Fibroblast of pulmonary artery (primary cell): Measurements from ENCODE around the gene SPHK1.

Experiments
- DNase-seq: peaks from one replicate; pipeline ENCODE4 v3.0.0-alpha.2; 2010; ENCODE audit warnings: low read depth
- H3K4me3 ChIP-seq: replicated peaks from 2 replicates; pipeline ENCODE4 v1.5.1; 2011; ENCODE audit warnings: low read depth, mild to moderate bottlenecking, control low read depth, low read length, moderate library complexity
- CTCF ChIP-seq: IDR thresholded peaks from 2 replicates; pipeline ENCODE4 v1.5.1; 2011; ENCODE audit warnings: mild to moderate bottlenecking, control low read depth, low read length, inconsistent platforms; ENCODE audit errors: missing control alignments

Gene SPHK1

DNA sequence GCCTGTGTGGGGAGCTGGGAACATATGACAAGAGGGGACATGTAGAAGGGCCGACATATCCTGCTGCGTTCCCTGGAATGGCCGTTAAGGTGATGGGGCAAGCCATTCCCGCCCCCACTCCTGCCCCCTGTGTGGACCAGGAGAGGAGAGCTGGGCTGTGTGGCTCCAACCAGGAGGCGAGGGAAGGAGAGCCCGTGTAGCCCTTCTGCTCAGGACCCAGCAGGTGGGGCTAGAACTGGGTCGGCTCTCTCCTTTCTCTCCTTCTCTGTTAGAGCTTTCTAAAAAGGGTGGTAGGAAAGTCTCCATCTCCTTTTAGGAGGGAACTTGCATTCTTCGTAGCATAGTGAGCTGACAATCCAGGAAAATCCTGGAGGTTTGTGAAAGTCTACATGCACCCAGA lies 12.8 kb downstream of the SPHK1 start:
- DNase-seq, result no peak
- H3K4me3 ChIP-seq, result no peak overlapping the region
- no peak for TF ChIP-seq CTCF

GRCh38 chr17:76397687-76398522 lies 13.5 kb downstream of the SPHK1 start:
- peak; percentile 91 for DNase-seq
- no peak overlapping the region for H3K4me3 ChIP-seq
- TF ChIP-seq CTCF, result peak; percentile 98

- DNase-seq, result no peak
- TF ChIP-seq CTCF, result no peak
Measured at GRCh38 chr17:76398523-76399174, 14.2 kb downstream of the SPHK1 start.

DNA sequence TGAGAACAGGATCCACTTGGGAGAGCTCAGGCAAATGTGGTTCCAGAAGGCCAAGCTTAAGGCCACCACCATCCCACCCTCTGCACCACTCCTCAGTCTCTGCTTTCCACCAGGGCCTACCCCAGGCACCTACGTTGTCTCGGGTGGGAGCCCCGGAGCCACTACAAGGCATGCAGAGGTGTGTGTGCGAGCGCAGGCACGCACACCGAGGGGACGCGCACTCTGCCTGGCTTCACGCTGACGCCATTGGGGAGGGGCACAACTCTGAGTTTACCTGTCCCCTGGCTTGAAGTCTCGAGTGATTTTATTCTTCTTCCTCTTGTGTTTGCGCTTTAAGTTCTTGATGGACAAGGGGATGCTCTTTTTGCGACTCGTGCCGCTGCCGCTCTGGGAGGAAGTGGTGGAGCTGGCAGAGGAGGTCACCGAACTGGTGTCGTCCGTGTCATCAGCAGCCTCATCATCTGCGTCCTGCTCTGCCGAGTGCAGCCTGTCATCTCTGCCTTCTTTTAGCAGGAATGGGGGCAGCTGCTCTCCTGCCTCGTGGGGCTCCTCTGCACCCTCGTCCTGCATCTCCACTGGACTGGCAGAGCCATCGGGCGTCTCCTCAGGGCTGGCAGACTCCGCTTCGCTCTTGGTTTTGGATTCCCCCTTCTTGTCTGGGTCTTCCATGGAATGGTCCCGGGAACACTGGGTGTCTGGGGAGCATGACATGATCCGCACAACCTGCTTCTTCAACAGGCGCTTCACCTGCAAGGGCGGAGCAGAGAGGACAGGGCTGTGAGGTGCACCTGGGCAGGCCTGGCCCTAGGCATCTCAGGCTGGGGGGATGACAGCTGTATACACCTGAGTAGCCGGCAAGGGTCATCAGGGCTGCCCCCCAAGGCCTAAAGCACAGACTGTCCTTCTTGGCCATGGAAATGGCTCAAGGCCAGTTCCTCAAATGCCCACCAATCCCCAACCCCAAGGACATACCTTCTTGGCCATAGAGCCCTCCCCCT lies 15.1 kb downstream of the SPHK1 start:
- no peak for DNase-seq
- H3K4me3 ChIP-seq, result no peak overlapping the region
- TF ChIP-seq CTCF, result no peak

More at GRCh38 chr17:76398523-76399174, 14.2 kb downstream of the SPHK1 start:
- no peak overlapping the region for H3K4me3 ChIP-seq

- TF ChIP-seq CTCF, result no peak
- H3K4me3 ChIP-seq, result no peak overlapping the region
- DNase-seq, result no peak
Measured at GRCh38 chr17:76402711-76403110, 18.3 kb downstream of the SPHK1 start.

GRCh38 chr17:76404256-76404655 lies 19.8 kb downstream of the SPHK1 start:
- no peak for TF ChIP-seq CTCF
- H3K4me3 ChIP-seq, result no peak overlapping the region
- DNase-seq, result no peak
